ENCODE measurements around the gene HPS5. TPM values are rescaled to one million over a fixed set of nuclear protein-coding genes. Genes with fewer than 3 reads are reported as not detected.

The HPS5 gene, protein sequence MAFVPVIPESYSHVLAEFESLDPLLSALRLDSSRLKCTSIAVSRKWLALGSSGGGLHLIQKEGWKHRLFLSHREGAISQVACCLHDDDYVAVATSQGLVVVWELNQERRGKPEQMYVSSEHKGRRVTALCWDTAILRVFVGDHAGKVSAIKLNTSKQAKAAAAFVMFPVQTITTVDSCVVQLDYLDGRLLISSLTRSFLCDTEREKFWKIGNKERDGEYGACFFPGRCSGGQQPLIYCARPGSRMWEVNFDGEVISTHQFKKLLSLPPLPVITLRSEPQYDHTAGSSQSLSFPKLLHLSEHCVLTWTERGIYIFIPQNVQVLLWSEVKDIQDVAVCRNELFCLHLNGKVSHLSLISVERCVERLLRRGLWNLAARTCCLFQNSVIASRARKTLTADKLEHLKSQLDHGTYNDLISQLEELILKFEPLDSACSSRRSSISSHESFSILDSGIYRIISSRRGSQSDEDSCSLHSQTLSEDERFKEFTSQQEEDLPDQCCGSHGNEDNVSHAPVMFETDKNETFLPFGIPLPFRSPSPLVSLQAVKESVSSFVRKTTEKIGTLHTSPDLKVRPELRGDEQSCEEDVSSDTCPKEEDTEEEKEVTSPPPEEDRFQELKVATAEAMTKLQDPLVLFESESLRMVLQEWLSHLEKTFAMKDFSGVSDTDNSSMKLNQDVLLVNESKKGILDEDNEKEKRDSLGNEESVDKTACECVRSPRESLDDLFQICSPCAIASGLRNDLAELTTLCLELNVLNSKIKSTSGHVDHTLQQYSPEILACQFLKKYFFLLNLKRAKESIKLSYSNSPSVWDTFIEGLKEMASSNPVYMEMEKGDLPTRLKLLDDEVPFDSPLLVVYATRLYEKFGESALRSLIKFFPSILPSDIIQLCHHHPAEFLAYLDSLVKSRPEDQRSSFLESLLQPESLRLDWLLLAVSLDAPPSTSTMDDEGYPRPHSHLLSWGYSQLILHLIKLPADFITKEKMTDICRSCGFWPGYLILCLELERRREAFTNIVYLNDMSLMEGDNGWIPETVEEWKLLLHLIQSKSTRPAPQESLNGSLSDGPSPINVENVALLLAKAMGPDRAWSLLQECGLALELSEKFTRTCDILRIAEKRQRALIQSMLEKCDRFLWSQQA
- 30.2 TPM for total RNA-seq

DNA sequence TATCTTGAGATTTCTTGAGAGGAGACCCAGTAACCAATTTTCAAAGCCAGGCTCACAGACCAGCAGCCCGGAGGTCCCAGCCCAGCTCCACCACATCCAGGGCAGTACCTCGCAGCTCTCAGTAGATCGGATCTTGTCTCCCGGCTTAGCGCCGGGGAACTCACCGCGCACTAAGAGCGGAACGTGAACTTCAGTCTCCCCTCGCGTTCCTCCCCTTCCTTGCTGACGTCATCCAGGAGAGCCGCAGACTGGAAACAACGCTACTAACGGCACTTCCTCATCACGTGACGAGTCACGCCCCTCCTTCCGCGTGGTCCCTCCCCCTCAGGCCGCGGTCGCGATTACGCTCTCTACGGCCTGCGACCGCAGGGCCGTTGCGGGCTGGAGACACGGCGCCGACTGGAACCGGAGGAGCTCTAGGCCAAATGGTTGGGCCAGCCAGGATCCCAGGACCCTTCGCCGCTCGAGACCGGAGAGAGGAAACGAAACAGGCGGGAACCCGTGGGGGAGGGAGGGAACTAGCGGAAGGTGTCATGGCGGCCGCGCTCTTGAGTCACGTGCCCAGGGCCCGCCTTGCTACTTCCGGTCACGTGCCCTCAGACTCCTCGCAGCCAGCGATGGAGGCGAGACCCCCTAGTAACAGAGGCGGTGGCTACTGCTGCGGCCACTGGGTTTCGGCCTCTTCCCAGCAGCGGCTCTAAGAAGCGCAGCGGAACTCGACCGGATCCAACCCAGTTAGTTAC, at the start of gene HPS5, which contains the start of gene GTF2H1:
Gene HPS5, minus strand, starts transcription at position 172 of the 743 bp plus-strand sequence. CDS start 4,282 bp downstream, outside the sequence.
Gene GTF2H1, plus strand, starts transcription at position 599 of the 743 bp plus-strand sequence. CDS start 10,508 bp downstream, outside the sequence.
- no peaks in the 10 kb centered on the region for H3K9me3 ChIP-seq (ENCODE audit: low read depth, low read length)
- H3K4me1 ChIP-seq (ENCODE audit: insufficient read depth, low read length): peaks cover 47% of the 10 kb centered on the region
- no peaks in the 10 kb centered on the region for H3K27me3 ChIP-seq (ENCODE audit: insufficient read depth, low read length)
- H3K4me3 ChIP-seq (ENCODE audit: low read length): peak within 1 kb of the TSS; percentile 84

- no peaks in the 10 kb centered on the region for H3K4me1 ChIP-seq (ENCODE audit: insufficient read depth, low read length)
- H3K4me3 ChIP-seq (ENCODE audit: low read length): no peak overlapping the region
- no peaks in the 10 kb centered on the region for H3K27me3 ChIP-seq (ENCODE audit: insufficient read depth, low read length)
- no peaks in the 10 kb centered on the region for H3K9me3 ChIP-seq (ENCODE audit: low read depth, low read length)
Observed at GRCh38 chr11:18371279-18371678, 49.3 kb upstream of the HPS5 start.

DNA sequence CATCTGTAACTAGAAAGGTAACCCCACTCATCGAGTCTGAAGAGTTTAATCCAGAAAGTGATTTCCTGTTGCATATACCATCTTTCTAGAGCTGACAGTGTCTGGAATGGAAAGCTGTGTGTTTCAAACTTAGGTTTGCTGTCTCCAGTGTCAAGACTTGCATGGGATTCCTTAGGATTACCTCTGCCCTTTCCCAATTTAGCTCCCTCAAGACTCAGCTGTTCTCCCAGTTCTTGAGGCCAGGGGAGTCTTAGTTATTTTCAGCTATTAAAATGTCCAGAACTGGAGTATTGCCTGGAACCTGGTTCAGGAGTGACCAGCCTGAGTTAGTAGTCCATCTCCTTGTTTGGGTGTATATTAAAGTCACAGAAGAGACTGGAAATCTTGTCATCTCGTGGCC, 47.5 kb upstream of the HPS5 start:
- Histone ChIP-seq H3K9me3 (ENCODE audit: low read depth, low read length) (no peaks in the 10 kb centered on the region), H3K27me3 (ENCODE audit: insufficient read depth, low read length) (no peaks in the 10 kb centered on the region), H3K4me1 (ENCODE audit: insufficient read depth, low read length) (peaks cover 4% of the 10 kb centered on the region), H3K4me3 (ENCODE audit: low read length) (no peak overlapping the region)

DNA sequence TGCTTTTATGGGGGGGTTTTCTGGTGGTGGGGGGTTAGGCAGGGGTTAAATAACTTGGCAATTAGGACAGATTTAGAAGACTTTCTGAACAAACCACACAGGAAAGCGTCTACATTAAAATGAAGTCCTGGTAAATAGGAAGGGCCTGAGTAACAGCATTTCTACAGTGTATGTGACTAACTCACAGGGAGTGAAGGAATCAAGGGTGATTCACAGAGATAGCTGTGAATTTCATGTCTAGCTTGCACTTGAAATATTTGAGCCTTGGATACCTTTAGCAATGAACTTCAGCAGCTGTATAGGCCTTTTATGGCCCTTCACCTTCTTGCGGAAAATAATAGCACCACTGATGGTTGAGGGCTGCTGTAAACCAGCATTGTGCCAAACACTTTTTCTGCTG, 46.3 kb upstream of the HPS5 start:
- Histone ChIP-seq H3K27me3 (ENCODE audit: insufficient read depth, low read length) (no peaks in the 10 kb centered on the region), H3K4me3 (ENCODE audit: low read length) (no peak overlapping the region), H3K9me3 (ENCODE audit: low read depth, low read length) (no peaks in the 10 kb centered on the region), H3K4me1 (ENCODE audit: insufficient read depth, low read length) (peaks cover 4% of the 10 kb centered on the region)

DNA sequence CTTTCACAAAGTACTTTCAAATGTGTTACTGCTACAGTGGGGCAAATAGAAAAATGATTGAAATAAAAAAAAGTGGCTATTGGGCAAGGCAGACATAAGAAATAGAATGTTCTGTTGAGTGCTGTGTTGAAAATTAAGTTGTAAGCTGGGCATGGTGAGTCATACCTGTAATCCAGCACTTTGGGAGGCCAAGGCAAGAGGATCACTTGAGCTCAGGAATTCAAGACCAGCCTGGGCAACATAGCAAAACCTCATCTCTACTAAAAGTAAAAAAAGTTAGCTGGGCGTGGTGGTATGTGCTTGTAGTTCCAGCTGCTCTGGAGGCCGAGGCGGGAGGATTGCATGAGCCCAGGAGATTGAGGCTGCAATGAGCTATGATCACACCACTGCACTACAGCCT, 45.5 kb upstream of the HPS5 start:
- peaks cover 4% of the 10 kb centered on the region for H3K4me1 ChIP-seq (ENCODE audit: insufficient read depth, low read length)
- no peaks in the 10 kb centered on the region for H3K27me3 ChIP-seq (ENCODE audit: insufficient read depth, low read length)
- H3K9me3 ChIP-seq (ENCODE audit: low read depth, low read length): no peaks in the 10 kb centered on the region
- no peak overlapping the region for H3K4me3 ChIP-seq (ENCODE audit: low read length)

DNA sequence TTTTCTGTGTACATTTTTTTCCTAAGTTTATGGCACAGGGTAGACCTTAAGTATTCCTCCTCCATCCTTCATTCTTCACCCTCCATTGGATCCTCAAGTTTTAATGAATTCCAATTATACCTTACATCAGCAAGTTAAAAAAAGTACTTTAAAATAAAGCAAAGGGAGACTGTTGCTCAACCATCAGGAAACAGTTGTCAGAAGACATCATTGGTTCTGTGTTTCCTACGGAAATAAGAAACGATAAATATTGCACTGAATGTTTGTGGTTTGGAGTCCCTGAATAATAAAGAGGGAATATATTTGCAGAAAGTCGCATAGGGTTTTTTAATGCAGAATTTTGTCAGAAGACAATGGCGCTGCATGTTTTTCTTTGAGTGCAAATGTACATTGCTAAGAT, 44.3 kb upstream of the HPS5 start:
- Histone ChIP-seq H3K4me3 (ENCODE audit: low read length) (no peak overlapping the region), H3K27me3 (ENCODE audit: insufficient read depth, low read length) (no peaks in the 10 kb centered on the region), H3K4me1 (ENCODE audit: insufficient read depth, low read length) (peaks cover 4% of the 10 kb centered on the region), H3K9me3 (ENCODE audit: low read depth, low read length) (no peaks in the 10 kb centered on the region)

DNA sequence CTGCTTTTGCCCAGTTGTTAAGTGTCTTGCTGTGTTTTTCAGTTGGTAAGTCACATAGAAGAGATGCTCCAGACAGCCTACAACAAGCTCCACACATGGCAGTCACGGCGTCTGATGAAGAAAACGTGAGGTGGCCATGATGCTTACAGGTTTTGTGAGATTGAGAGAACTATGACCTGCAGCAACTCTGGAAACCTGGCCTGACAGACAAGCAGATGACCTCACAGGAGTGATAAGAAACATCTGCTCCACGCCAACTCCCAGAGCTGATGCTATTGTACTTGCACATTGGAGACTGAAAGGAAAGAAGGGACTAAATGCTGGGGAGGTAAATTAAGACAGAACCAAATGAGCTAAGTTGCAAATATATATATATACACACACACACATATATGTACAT, 43.8 kb upstream of the HPS5 start:
- no peaks in the 10 kb centered on the region for H3K27me3 ChIP-seq (ENCODE audit: insufficient read depth, low read length)

GRCh38 chr11:18364495-18365073, 42.6 kb upstream of the HPS5 start:
- Histone ChIP-seq H3K4me1 (ENCODE audit: insufficient read depth, low read length) (peaks cover 4% of the 10 kb centered on the region), H3K4me3 (ENCODE audit: low read length) (no peak overlapping the region), H3K27me3 (ENCODE audit: insufficient read depth, low read length) (no peaks in the 10 kb centered on the region), H3K9me3 (ENCODE audit: low read depth, low read length) (no peaks in the 10 kb centered on the region)

More for the DNA sequence above, 43.8 kb upstream of the HPS5 start:
- no peaks in the 10 kb centered on the region for H3K9me3 ChIP-seq (ENCODE audit: low read depth, low read length)
- H3K4me1 ChIP-seq (ENCODE audit: insufficient read depth, low read length): peaks cover 4% of the 10 kb centered on the region
- H3K4me3 ChIP-seq (ENCODE audit: low read length): no peak overlapping the region

DNA sequence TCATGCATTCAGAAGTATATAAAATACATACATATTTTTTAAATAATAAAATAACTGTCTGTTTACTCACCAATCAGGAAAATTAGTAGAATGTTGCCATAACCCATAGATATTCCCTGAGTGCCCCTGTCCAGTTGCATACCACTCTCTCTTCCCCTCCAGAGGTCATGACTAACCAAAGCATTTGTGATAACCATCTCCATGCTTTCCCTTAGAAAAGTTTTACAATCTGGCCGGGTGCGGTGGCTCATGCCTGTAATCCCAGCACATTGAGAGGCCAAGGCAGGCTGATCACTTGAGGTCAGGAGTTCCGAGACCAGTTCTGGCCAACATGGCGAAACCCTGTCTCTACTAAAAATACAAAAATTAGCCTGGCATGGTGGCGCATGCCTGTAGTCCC, 39.2 kb upstream of the HPS5 start:
- no peaks in the 10 kb centered on the region for H3K27me3 ChIP-seq (ENCODE audit: insufficient read depth, low read length)
- peaks cover 4% of the 10 kb centered on the region for H3K4me1 ChIP-seq (ENCODE audit: insufficient read depth, low read length)
- H3K4me3 ChIP-seq (ENCODE audit: low read length): no peak overlapping the region
- H3K9me3 ChIP-seq (ENCODE audit: low read depth, low read length): no peaks in the 10 kb centered on the region

GRCh38 chr11:18358646-18359045, 36.7 kb upstream of the HPS5 start:
- Histone ChIP-seq H3K27me3 (ENCODE audit: insufficient read depth, low read length) (no peaks in the 10 kb centered on the region), H3K4me1 (ENCODE audit: insufficient read depth, low read length) (no peaks in the 10 kb centered on the region), H3K9me3 (ENCODE audit: low read depth, low read length) (no peaks in the 10 kb centered on the region), H3K4me3 (ENCODE audit: low read length) (no peak overlapping the region)

DNA sequence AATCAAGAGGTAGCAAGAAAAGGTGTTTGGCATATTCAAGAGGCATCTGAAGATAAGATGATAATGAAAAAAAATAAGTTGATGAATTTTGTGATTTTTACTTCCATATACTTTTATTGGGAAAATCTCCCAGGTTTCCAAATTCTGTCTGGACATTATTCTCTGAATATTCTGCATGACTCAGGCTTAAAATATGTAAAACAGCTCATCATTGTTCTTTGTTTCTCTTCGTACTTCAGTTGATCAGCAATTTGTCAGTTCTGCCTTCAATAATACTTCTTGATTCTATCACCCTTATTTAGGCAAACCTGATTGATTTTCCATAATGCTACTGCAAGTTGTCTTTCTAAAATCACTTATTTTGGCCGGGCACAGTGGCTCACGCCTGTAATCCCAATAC, 30.6 kb upstream of the HPS5 start:
- H3K4me1 ChIP-seq (ENCODE audit: insufficient read depth, low read length): no peaks in the 10 kb centered on the region
- no peaks in the 10 kb centered on the region for H3K9me3 ChIP-seq (ENCODE audit: low read depth, low read length)
- H3K4me3 ChIP-seq (ENCODE audit: low read length): no peak overlapping the region
- H3K27me3 ChIP-seq (ENCODE audit: insufficient read depth, low read length): no peaks in the 10 kb centered on the region

DNA sequence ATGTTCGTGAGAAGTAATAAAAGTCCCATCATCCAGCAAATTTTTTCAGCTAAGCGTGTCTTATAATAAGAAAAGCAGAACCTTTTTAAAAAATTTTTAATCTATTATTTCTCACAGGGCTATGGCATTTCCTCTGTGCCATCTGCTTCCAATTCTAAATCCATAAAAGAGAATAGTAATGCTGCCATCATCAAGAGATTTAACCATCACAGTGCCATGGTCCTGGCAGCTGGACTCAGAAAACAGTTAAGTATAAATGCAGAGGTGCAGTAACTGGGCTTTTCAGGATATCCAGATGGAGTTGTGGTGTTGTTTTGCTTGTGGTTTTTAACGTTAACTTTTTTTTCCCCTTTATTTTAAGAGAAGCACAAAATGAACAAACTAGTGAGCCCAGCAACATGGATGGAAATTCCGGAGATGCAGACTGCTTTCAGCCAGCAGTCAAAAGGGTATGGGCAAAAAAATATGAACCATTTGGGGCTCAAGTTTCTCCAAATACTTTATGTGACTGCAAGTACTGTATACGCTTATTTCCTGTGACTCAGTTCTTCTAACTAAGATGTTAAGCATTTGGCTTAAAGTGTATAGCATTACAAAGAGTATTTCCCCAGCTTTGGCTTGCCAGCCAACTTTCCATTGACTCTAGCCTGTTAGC, 25.7 kb upstream of the HPS5 start:
- Histone ChIP-seq H3K4me1 (ENCODE audit: insufficient read depth, low read length) (no peaks in the 10 kb centered on the region), H3K9me3 (ENCODE audit: low read depth, low read length) (no peaks in the 10 kb centered on the region), H3K4me3 (ENCODE audit: low read length) (no peak overlapping the region), H3K27me3 (ENCODE audit: insufficient read depth, low read length) (no peaks in the 10 kb centered on the region)

DNA sequence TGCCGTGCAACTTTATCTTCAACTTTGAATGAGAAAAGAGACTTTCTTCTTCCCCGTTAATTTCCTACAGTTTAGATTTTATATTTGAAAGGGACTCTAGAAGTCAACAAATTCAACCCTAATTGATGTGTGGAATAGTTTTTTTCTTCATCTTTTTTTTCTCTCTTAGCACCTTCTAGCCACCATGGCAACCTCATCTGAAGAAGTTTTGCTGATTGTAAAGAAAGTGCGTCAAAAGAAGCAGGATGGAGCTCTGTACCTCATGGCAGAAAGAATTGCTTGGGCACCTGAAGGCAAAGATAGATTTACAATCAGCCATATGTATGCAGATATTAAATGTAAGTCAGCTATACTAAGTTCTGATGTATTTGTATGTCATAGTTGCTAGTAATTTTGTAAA, 11.0 kb upstream of the HPS5 start:
- H3K4me3 ChIP-seq (ENCODE audit: low read length): no peak overlapping the region

DNA sequence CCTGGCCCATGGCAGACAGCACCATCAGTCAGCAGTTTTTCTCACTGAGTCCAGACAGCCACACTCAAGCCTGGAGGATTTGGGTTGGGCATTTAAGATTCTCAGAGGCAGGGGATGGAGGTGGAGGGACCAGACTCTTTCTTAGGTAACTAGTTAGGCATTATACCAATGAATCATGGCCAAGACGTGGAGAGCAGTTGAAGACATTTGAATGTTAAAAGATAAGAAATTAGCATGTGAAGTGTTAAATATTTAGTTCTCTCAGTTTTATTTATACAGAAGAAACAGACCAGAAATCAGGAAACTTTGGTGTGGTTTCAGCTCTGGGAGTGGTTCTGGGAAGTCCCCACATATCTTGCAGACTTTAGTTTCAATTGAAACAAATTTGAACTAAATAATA, 10.4 kb upstream of the HPS5 start:
- H3K4me1 ChIP-seq (ENCODE audit: insufficient read depth, low read length): peaks cover 16% of the 10 kb centered on the region
- no peaks in the 10 kb centered on the region for H3K27me3 ChIP-seq (ENCODE audit: insufficient read depth, low read length)
- no peak overlapping the region for H3K4me3 ChIP-seq (ENCODE audit: low read length)
- H3K9me3 ChIP-seq (ENCODE audit: low read depth, low read length): no peaks in the 10 kb centered on the region

More for the DNA sequence above, 11.0 kb upstream of the HPS5 start:
- Histone ChIP-seq H3K9me3 (ENCODE audit: low read depth, low read length) (no peaks in the 10 kb centered on the region), H3K4me1 (ENCODE audit: insufficient read depth, low read length) (peaks cover 16% of the 10 kb centered on the region), H3K27me3 (ENCODE audit: insufficient read depth, low read length) (no peaks in the 10 kb centered on the region)

Data from mononuclear cell (primary cell).